PFSK-1 (cell line): Measurements from ENCODE around the gene NAP1L4.

Experiments used
- FOXP2 ChIP-seq: optimal IDR thresholded peaks from 2 replicates; pipeline ENCODE3; 2011; ENCODE audit warnings: borderline replicate concordance, control low read depth, inconsistent platforms; ENCODE audit not compliant: insufficient read depth; ENCODE audit errors: extremely low read length, extremely low read depth
- POLR2AphosphoS5 ChIP-seq: IDR thresholded peaks from 2 replicates; pipeline ENCODE4 v1.6.1; 2012; ENCODE audit warnings: low read depth, mild to moderate bottlenecking, control low read depth, low read length, moderate library complexity
- SIN3A ChIP-seq: IDR thresholded peaks from 2 replicates; pipeline ENCODE4 v1.6.1; 2012; ENCODE audit warnings: mild to moderate bottlenecking, low read length, moderate library complexity, borderline replicate concordance; ENCODE audit not compliant: insufficient read depth
- TAF1 ChIP-seq: IDR thresholded peaks from 2 replicates; pipeline ENCODE4 v1.6.1; 2012; ENCODE audit warnings: low read length, control low read depth, borderline replicate concordance; ENCODE audit not compliant: insufficient read depth
- TF ChIP-seq, protein P1 (sequence below), 2 experiments: IDR thresholded peaks; 2 replicates each; pipeline versions ENCODE4 v1.6.1 to v1.8.0; 2011 to 2012; ENCODE audit warnings: low read depth in 2 of 2, low read length in 2 of 2, control low read depth in 1 of 2, inconsistent platforms in 1 of 2, mild to moderate bottlenecking in 1 of 2, moderate library complexity in 1 of 2; ENCODE audit not compliant: insufficient read depth in 1 of 2

DNA sequence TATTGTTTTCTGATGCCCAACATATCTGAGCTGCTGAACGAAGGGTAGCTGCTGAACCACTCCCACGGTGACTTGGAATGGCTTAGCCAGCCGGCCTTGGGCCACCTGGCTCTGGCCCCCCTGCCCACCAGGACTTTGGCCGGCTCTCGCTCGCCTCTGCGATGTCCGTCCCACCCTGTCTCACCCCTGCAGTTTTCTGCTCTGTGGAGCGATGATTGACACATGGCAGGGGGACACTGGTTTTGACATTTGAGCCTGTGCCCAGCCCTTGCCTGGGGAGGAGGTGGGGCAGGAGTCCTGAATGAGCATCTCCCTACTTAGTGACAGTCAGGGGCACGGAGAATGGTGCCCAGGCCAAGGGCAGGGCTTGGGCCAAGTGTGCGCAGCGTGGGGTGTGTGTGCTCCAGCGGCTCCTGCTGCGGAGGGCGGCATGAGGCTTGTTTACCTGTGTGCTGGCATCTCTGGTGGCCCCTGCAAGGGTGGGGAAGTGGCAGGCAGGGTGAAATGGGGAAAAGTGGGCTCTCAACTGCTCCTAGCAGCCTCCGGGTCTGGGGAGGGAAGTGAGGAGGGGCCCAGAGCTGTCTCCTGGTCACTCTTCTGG is 90.8 kb downstream of the NAP1L4 start:
- TF ChIP-seq POLR2AphosphoS5 (no peak), TAF1 (no peak), SIN3A (no peak), FOXP2 (no peak)
- TF ChIP-seq, protein P1, sequence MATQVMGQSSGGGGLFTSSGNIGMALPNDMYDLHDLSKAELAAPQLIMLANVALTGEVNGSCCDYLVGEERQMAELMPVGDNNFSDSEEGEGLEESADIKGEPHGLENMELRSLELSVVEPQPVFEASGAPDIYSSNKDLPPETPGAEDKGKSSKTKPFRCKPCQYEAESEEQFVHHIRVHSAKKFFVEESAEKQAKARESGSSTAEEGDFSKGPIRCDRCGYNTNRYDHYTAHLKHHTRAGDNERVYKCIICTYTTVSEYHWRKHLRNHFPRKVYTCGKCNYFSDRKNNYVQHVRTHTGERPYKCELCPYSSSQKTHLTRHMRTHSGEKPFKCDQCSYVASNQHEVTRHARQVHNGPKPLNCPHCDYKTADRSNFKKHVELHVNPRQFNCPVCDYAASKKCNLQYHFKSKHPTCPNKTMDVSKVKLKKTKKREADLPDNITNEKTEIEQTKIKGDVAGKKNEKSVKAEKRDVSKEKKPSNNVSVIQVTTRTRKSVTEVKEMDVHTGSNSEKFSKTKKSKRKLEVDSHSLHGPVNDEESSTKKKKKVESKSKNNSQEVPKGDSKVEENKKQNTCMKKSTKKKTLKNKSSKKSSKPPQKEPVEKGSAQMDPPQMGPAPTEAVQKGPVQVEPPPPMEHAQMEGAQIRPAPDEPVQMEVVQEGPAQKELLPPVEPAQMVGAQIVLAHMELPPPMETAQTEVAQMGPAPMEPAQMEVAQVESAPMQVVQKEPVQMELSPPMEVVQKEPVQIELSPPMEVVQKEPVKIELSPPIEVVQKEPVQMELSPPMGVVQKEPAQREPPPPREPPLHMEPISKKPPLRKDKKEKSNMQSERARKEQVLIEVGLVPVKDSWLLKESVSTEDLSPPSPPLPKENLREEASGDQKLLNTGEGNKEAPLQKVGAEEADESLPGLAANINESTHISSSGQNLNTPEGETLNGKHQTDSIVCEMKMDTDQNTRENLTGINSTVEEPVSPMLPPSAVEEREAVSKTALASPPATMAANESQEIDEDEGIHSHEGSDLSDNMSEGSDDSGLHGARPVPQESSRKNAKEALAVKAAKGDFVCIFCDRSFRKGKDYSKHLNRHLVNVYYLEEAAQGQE (IDR thresholded peaks at IDR 0.05; ENCODE audit: insufficient read depth in 1 of 2, low read depth in 2 of 2, low read length in 2 of 2): no peak
